Chondrocyte (in vitro differentiated cells): ENCODE results near the gene GLIPR1. TPM values are rescaled to one million over a fixed set of nuclear protein-coding genes. Genes with fewer than 3 reads are reported as not detected.
A peak's percentile ranks its signal among the peaks of the same experiment; 100 is the strongest.
"Not testable (repeated sequence)": the region's sequence is repeated elsewhere in the genome, so short reads cannot be mapped to it uniquely, and the experiment has no call there.

Source experiments
- DNase-seq: peaks from one replicate; pipeline ENCODE4 v3.0.0; 2021; ENCODE audit warnings: mixed read lengths, low spot score
- H3K27ac Mint-ChIP-seq: one replicate; pipeline ENCODE4 v1.8.0; 2021; ENCODE audit warnings: mild to moderate bottlenecking, moderate library complexity, mixed read lengths; ENCODE audit not compliant: unreplicated experiment
- H3K27me3 Mint-ChIP-seq: 2 replicates; pipeline ENCODE4 v1.8.0; 2021; ENCODE audit warnings: low read depth, mixed read lengths
- H3K36me3 Mint-ChIP-seq: 2 replicates; pipeline ENCODE4 v1.8.0; 2021; ENCODE audit warnings: low read depth, mixed read lengths
- H3K4me1 Mint-ChIP-seq: 2 replicates; pipeline ENCODE4 v1.8.0; 2021; ENCODE audit warnings: low read depth, mild to moderate bottlenecking, mixed read lengths
- H3K4me3 Mint-ChIP-seq: one replicate; pipeline ENCODE4 v1.8.0; 2021; ENCODE audit warnings: mild to moderate bottlenecking, moderate library complexity, mixed read lengths; ENCODE audit not compliant: unreplicated experiment
- H3K9me3 Mint-ChIP-seq: 2 replicates; pipeline ENCODE4 v1.8.0; 2021; ENCODE audit warnings: low read depth, mixed read lengths
- total RNA-seq: library from RNA; stranded (reverse); gene quantifications from 3 replicates; pipeline ENCODE4 v1.2.1, GENCODE V29; 2021
- TF ChIP-seq, protein P1 (sequence below): fragments of 200-600 bp; sonication (generic); IDR thresholded peaks from 2 replicates; pipeline ENCODE4 v1.5.0; 2021; ENCODE audit warnings: antibody characterized with exemption, mild to moderate bottlenecking, moderate library complexity

GLIPR1 gene
- total RNA-seq, 1 donor from 2014 or later: 123 TPM

DNA sequence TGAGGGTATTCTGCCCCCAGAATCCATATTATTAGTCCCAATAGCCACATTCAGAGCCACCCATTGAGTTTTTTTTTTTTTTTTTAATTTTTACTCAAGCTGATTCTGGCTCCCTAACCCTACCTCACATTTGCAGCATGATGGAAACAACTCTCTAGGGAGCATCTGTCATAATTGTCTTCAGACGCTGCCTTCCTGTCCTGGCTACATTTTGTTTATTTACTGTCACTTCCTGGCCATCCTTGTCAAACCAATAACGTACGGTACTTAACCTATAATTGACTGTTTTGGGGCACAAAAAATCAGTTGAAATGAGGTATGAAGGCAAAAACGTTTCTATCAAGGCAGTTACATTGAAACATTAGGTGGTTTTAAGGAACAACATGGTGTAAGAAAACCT is 2.1 kb downstream of the GLIPR1 start:
- TF ChIP-seq, protein P1, sequence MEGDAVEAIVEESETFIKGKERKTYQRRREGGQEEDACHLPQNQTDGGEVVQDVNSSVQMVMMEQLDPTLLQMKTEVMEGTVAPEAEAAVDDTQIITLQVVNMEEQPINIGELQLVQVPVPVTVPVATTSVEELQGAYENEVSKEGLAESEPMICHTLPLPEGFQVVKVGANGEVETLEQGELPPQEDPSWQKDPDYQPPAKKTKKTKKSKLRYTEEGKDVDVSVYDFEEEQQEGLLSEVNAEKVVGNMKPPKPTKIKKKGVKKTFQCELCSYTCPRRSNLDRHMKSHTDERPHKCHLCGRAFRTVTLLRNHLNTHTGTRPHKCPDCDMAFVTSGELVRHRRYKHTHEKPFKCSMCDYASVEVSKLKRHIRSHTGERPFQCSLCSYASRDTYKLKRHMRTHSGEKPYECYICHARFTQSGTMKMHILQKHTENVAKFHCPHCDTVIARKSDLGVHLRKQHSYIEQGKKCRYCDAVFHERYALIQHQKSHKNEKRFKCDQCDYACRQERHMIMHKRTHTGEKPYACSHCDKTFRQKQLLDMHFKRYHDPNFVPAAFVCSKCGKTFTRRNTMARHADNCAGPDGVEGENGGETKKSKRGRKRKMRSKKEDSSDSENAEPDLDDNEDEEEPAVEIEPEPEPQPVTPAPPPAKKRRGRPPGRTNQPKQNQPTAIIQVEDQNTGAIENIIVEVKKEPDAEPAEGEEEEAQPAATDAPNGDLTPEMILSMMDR: no peak
- Mint-ChIP-seq H3K27ac (peak overlapping the region; percentile 57), H3K9me3 (no peaks in the 10 kb centered on the region), H3K4me3 (peak overlapping the region; percentile 92), H3K36me3 (peaks cover 8% of the 10 kb centered on the region), H3K4me1 (peaks cover 65% of the 10 kb centered on the region), H3K27me3 (no peaks in the 10 kb centered on the region)
- no peak for DNase-seq

DNA sequence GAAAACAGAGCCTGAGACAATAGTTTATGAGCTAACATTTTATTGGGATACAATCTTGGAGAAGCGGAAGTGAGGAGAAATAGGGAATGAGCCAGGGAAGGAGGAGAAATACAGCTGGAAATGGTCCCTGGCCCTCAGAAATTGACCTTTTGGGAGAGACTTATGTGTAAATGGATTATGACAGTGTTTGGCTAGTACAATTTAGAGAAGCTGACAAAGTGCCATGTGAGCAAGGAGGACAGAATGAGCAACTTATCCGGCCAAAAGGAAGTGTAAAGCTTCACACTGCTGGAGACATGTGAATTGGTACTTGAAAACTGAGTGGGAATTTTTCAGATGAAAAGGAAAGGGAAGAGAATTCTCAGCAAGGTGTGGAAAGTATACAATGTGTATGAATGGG is 2.9 kb downstream of the GLIPR1 start:
- no peak for DNase-seq
- Mint-ChIP-seq H3K4me3 (peak overlapping the region; percentile 32), H3K27ac (peak overlapping the region; percentile 4), H3K36me3 (peaks cover 8% of the 10 kb centered on the region), H3K27me3 (no peaks in the 10 kb centered on the region), H3K4me1 (peaks cover 65% of the 10 kb centered on the region), H3K9me3 (no peaks in the 10 kb centered on the region)
- TF ChIP-seq, protein P1: no peak

DNA sequence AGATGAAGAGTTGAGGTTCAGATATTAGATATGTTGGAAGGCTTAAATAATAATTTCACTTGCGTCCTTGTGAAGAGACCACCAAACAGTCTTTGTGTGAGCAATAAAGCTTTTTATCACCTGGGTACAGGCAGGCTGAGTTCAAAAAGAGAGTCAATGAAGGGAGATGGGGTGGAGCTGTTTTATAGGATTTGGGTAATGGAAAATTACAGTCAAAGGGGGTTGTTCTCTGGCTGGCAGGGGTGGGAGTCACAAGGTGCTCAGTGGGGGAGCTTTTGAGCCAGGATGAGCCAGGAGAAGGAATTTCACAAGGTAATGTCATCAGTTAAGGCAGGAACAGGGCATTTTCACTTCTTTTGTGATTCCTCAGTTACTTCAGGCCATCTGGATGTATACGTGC is 3.9 kb downstream of the GLIPR1 start:
- not testable (repeated sequence) for H3K36me3 Mint-ChIP-seq, DNase-seq, H3K27ac Mint-ChIP-seq, H3K9me3 Mint-ChIP-seq, H3K27me3 Mint-ChIP-seq
- H3K4me3 Mint-ChIP-seq: peak overlapping the region; percentile 26
- H3K4me1 Mint-ChIP-seq: peaks cover 71% of the 10 kb centered on the region

DNA sequence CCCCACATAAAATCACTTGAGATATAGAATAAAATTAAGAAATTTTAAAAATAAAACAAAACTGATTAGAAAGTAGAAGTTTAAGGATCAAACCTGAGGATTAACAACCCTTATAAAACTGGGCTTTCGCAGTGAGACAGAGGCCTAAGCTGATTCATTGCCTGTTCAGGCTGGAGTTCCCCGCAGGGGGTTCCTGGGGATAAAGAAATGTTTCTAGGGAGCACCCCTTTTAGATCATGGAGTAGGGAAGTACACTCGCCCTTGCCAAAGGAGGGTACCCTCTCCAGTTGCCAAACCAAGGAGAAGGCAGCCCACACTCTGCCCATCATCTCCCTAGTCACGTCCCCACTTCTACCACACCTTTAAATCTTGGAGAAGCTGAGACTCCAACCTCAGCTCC is 6.8 kb downstream of the GLIPR1 start:
- Mint-ChIP-seq H3K4me3 (no peak overlapping the region), H3K27me3 (no peaks in the 10 kb centered on the region), H3K4me1 (peaks cover 52% of the 10 kb centered on the region), H3K27ac (peak overlapping the region; percentile 63), H3K36me3 (peaks cover 12% of the 10 kb centered on the region), H3K9me3 (no peaks in the 10 kb centered on the region)
- TF ChIP-seq, protein P1: no peak
- no peak for DNase-seq

DNA sequence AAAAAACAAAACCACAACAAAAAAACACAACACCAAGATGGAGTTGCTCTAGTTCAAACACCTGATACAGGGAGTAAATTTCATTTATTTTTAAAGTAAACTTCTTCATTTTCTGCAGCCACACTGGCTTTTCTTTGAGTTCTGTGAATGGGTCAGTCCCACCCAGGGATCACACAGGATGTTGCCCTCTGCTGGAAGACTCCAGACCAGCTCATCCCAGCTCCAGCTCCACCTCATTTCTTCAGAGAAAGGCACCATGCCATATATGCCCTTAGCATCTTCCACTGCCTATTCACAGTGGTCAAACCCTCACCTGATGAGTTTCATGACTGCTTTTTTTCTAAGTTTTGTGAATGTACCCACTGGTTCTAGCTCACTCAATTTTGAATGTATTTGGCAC is 8.0 kb downstream of the GLIPR1 start:
- Mint-ChIP-seq H3K9me3 (no peaks in the 10 kb centered on the region), H3K4me3 (no peak overlapping the region), H3K36me3 (peaks cover 14% of the 10 kb centered on the region), H3K27me3 (no peaks in the 10 kb centered on the region), H3K4me1 (peaks cover 39% of the 10 kb centered on the region), H3K27ac (no peak overlapping the region)
- TF ChIP-seq, protein P1: peak; percentile 75
- DNase-seq: no peak

DNA sequence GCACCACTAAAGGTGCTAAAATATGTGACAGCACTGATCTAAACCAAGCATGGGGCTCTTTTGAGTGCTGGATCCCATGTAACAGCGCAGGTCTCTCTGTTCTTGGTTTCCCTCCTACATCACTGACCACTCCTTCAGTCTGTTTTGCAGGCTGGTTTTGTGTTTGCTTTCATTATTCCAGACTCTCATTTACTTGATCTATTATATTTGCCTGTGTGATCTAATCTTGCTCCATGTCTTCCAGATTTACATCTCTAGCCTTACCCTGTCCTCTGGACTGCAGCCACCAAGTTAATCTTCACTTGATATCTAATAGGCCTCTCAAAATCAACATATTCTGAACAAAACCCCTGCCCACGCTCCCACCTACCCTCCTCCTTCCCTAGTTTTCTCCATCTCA is 8.6 kb downstream of the GLIPR1 start:
- Mint-ChIP-seq H3K4me3 (no peak overlapping the region), H3K27ac (peak overlapping the region; percentile 50), H3K27me3 (no peaks in the 10 kb centered on the region), H3K36me3 (peaks cover 18% of the 10 kb centered on the region), H3K4me1 (peaks cover 33% of the 10 kb centered on the region), H3K9me3 (no peaks in the 10 kb centered on the region)
- TF ChIP-seq, protein P1: no peak
- DNase-seq: no peak
